ENCODE measurements around the gene CLPX. TPM values are rescaled to one million over a fixed set of nuclear protein-coding genes. Genes with fewer than 3 reads are reported as not detected.

The CLPX gene
- total RNA-seq, 2 donors from 2014 or later: 19.8 to 50.5 TPM

- no peaks in the 10 kb centered on the region for H3K27me3 ChIP-seq (replicated peaks; ENCODE audit: insufficient read depth)
- DNase-seq (ENCODE audit: low spot score) (no peak), ATAC-seq (ENCODE audit: insufficient number of reproducible peaks, low FRiP score, low read depth) (no peak)
- no peaks in the 10 kb centered on the region for H3K36me3 ChIP-seq
- no peak for TF ChIP-seq CTCF (IDR thresholded peaks at IDR 0.05)
- peaks cover 0 to 8% of the 10 kb centered on the region in 2 donors for H3K4me1 ChIP-seq (ENCODE audit: control insufficient read depth in 1 of 2, low read depth in 2 of 2)
- no peak overlapping the region for H3K4me3 ChIP-seq
- H3K9me3 ChIP-seq: no peaks in the 10 kb centered on the region
- no peak overlapping the region for H3K27ac ChIP-seq
Observed at GRCh38 chr15:65198571-65198970, 13.4 kb upstream of the CLPX start.

- H3K4me1 ChIP-seq (ENCODE audit: control insufficient read depth in 1 of 2, low read depth in 2 of 2): peaks cover 0 to 8% of the 10 kb centered on the region in 2 donors
- no peak overlapping the region for H3K27ac ChIP-seq
- no peak overlapping the region for H3K4me3 ChIP-seq
- ATAC-seq (ENCODE audit: insufficient number of reproducible peaks, low FRiP score, low read depth) (no peak), DNase-seq (ENCODE audit: low spot score) (no peak)
- no peak for TF ChIP-seq CTCF (IDR thresholded peaks at IDR 0.05)
- no peaks in the 10 kb centered on the region for H3K9me3 ChIP-seq
- H3K36me3 ChIP-seq: no peaks in the 10 kb centered on the region
- no peaks in the 10 kb centered on the region for H3K27me3 ChIP-seq (replicated peaks; ENCODE audit: insufficient read depth)
Observed at GRCh38 chr15:65197337-65197645, 12.1 kb upstream of the CLPX start.

GRCh38 chr15:65196637-65197336, 11.6 kb upstream of the CLPX start:
- Histone ChIP-seq H3K4me3 (no peak overlapping the region), H3K36me3 (no peaks in the 10 kb centered on the region), H3K27me3 (replicated peaks; ENCODE audit: insufficient read depth) (no peaks in the 10 kb centered on the region), H3K9me3 (no peaks in the 10 kb centered on the region), H3K4me1 (ENCODE audit: control insufficient read depth in 1 of 2, low read depth in 2 of 2) (peaks cover 0 to 8% of the 10 kb centered on the region in 2 donors), H3K27ac (no peak overlapping the region)
- no peak for TF ChIP-seq CTCF (IDR thresholded peaks at IDR 0.05)
- DNase-seq (ENCODE audit: low spot score) (no peak), ATAC-seq (ENCODE audit: insufficient number of reproducible peaks, low FRiP score, low read depth) (no peak)

GRCh38 chr15:65195548-65195923, 10.4 kb upstream of the CLPX start:
- Histone ChIP-seq H3K27ac (peak overlapping the region in 1 of 2 donors; percentile 32), H3K4me1 (ENCODE audit: control insufficient read depth in 1 of 2, low read depth in 2 of 2) (peaks cover 0 to 8% of the 10 kb centered on the region in 2 donors), H3K27me3 (replicated peaks; ENCODE audit: insufficient read depth) (no peaks in the 10 kb centered on the region), H3K4me3 (no peak overlapping the region), H3K9me3 (no peaks in the 10 kb centered on the region), H3K36me3 (no peaks in the 10 kb centered on the region)
- DNase-seq (ENCODE audit: low spot score) (no peak), ATAC-seq (ENCODE audit: insufficient number of reproducible peaks, low FRiP score, low read depth) (no peak)
- TF ChIP-seq CTCF (IDR thresholded peaks at IDR 0.05): no peak

- DNase-seq (ENCODE audit: low spot score): no peak
- no peak for TF ChIP-seq CTCF (IDR thresholded peaks at IDR 0.05)
- ATAC-seq (ENCODE audit: insufficient number of reproducible peaks, low FRiP score, low read depth): no peak
- Histone ChIP-seq H3K27ac (peak overlapping the region in 1 of 2 donors; percentile 32), H3K27me3 (replicated peaks; ENCODE audit: insufficient read depth) (no peaks in the 10 kb centered on the region), H3K36me3 (no peaks in the 10 kb centered on the region), H3K4me1 (ENCODE audit: control insufficient read depth in 1 of 2, low read depth in 2 of 2) (peaks cover 0 to 8% of the 10 kb centered on the region in 2 donors), H3K9me3 (no peaks in the 10 kb centered on the region), H3K4me3 (no peak overlapping the region)
Observed at GRCh38 chr15:65194826-65195547, 9.8 kb upstream of the CLPX start.
